SIG-M5 (cell line): ENCODE measurements around the gene NRAP.

ENCODE experiments used
- DNase-seq: peaks from one replicate; lab custom pipeline; 2025; lab: John Stamatoyannopoulos, UW

Gene NRAP

DNA sequence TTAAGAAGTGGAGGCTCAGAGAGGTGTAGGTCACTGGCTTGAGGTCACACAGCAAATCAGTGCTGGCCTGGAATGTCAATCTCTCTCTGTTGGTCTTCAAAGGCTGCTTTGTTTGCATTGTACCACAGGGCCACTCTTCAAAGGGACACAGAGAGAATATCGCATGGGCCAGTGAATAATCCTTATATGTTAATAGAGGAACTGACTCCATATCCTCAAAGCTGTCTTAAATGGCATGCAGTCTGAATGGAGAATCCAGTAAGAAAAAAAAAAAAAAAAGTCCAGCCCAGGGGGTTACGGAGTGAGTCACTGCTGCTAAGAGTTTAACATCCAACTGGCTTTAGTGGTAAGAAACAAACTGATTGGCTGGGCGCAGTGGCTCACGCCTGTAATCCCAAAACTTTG lies 54.1 kb downstream of the NRAP start:
- no peak for DNase-seq

- DNase-seq: no peak
Observed at GRCh38 chr10:113605268-113605978, 58.4 kb downstream of the NRAP start.

- DNase-seq: no peak
Observed at GRCh38 chr10:113604572-113604971, 59.3 kb downstream of the NRAP start.

DNA sequence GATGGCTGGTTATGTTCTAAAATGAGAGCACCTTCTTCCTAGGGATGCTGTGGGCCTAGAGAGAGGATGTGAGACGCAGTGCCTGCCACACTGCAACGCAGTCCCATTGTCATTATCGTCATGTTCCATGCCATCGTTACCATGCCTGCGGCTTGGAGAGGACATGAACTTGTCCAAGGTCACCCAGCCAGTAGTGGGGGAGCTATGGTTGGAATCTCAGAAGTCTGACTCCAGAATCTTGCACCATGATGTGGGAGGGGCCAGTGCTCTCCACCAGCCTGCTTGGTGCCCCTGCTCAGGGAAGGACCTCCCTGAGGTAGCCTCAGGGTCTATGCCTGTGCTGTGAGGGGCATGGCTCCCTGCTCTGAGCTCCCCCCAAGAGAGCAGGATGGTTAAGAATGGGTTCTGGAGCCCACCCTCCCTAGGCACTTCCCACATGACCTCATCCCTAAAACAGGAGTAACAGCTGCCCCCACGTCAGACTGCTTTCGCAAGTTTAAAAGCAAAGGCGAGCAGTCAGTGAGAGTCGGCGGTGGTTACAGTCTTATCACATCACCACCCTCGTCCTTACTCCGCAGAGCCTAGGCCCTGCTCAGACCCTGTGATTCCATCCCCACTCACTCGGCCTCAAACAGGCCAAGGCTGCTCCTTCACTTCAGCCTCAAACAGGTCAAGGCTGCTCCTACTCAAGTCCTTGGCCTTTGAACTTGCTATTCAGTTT lies 60.6 kb downstream of the NRAP start:
- DNase-seq: no peak

DNA sequence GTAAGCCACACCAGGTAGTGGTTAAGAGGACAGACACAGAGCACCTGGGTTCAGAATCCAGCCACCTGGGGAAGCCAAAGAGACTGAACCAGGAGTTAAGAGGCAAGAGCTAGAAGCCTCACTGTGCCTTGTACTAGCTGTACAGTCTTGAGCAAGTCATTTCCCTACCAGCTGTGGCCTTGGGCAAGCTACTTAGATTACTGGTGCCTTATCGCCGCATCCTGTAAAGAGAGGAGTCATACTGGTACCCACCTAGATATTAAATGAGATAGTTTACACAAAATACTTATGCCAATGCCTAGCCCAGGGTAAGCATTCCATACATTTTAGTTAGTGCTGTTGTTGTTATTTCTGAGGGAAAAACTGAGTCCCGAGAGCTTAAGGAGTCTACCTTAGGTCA lies 63.3 kb downstream of the NRAP start:
- DNase-seq: no peak

- DNase-seq: no peak
Observed at GRCh38 chr10:113594652-113595051, 69.2 kb downstream of the NRAP start.

GRCh38 chr10:113592380-113592779 lies 71.5 kb downstream of the NRAP start:
- no peak for DNase-seq

GRCh38 chr10:113590581-113590980 lies 73.3 kb downstream of the NRAP start:
- no peak for DNase-seq

DNA sequence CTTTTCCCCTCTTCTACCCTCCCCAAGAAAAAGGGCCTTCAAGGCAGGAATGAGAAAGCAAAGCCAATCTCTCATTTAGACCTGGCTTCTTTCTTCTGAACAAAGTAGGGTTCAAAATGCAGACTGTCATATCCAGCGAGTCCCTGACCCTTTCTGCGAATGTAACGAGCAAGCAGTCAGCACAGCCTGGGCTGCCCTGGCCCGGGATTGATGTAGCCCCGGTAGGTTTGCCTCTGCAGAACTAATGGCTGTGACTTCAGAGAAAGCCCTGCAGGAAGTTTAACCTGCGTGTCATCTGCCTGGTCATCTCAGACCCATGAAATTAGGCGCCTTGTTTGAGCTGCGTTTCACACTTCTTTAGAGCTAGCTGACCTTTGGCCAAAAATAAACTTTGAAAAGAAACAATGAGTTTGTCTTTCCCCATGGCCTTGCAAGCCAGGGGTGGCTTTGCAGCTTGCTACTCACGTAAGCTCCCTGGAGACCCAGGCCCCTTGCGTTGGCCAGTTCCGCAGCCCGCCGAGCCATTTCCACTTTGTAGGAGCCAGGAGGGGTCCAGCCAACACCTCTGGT lies 74.6 kb downstream of the NRAP start:
- no peak for DNase-seq

- DNase-seq: no peak
Observed at GRCh38 chr10:113585949-113586348, 77.9 kb downstream of the NRAP start.

DNA sequence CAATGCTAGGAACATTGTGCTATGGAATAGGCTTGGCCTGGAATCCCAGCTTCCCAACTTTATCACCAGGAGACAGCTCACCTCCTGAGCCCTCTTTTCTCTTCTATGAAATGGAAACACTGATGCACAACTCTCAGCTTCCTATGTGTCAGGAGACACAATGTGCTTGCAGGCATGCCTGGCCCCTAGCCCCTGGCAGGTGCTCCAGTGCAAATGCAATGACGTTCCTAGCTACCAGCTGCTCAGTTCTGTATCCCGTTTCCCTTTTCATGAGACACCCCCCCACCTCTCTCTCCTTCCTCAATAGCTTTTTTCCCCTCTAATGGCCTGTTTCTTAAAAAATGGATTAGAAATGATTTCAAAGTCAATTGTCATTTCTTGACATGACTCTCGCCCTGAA lies 80.3 kb downstream of the NRAP start:
- no peak for DNase-seq

DNA sequence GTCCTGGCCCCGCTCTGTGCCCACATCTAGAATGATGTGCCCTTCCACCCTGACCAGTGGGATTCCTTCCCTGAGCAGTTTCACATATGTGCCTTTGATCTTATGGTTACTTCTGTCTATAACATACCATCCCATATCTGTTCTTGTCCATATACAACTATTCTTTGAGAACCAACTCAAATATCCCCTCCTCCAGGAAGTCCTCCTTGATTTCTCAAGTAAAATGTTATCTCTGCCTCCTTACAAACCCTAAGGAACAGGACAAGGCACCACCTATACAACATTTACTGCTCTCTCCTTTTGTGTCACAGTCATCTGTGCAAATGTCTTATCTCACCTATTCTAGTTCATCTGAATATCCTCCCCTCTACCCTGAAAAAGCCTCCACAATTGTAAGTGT lies 82.7 kb downstream of the NRAP start:
- DNase-seq: no peak

DNA sequence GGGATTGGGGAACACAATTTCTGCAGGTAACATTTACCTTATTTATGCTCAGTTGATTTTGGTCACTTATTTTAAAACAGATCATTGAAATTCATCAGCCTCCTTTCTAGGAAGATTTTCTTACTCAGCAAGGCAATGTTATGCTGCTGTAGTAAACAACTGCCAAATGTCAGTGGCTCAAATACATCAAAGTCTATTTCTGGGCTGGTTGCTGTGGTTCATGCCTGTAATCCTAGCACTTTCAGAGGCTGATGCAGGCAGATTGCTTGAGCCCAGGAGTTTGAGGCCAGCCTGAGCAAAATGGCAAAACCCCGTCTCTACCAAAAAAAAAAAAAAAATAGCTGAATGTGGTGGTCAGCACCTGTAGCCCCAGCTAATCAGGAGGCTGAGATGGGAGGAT lies 85.1 kb downstream of the NRAP start:
- no peak for DNase-seq

GRCh38 chr10:113576852-113577251 lies 87.0 kb downstream of the NRAP start:
- DNase-seq: no peak

DNA sequence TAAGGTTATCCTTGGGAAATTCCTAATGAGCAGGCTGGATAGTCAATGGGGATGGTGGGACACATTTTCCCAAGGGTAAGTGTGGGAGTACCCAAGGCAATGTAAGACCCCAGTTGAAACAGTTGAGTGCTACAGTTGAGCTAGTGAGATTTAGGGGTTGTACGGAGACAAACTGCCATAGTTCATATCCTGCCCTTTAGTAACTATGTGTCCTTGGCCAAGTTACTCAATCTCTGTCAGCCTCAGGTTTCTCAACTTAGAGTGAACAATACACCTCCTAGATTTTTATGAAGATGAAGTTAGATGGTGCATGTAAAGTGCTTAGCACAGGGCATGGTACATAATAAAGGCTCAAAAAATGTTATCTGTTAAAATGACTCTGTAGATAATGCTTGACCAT lies 90.5 kb downstream of the NRAP start:
- no peak for DNase-seq

- no peak for DNase-seq
Observed at GRCh38 chr10:113572520-113573290, 91.1 kb downstream of the NRAP start.

DNA sequence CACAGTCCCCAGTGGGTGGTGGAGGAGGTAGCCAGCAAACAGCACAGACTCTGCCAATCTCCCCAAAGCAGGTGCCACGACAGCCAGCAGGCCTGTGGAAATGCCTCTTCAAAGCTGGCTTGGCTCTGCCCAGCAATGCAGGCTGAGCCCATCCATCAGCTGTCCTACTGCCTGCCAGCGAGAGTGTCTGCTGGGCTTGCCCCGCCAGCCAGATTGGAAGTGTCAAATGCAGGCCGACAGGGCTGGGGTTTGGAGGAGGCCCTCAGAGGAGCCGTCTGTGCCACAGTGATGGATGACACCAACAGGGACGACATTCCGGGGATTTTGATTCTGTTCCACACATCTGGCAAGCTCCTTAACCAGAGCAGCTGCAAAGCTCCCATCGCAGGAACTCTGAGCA lies 94.3 kb downstream of the NRAP start:
- DNase-seq: no peak

- no peak for DNase-seq
Observed at GRCh38 chr10:113566888-113567287, 97.0 kb downstream of the NRAP start.

DNA sequence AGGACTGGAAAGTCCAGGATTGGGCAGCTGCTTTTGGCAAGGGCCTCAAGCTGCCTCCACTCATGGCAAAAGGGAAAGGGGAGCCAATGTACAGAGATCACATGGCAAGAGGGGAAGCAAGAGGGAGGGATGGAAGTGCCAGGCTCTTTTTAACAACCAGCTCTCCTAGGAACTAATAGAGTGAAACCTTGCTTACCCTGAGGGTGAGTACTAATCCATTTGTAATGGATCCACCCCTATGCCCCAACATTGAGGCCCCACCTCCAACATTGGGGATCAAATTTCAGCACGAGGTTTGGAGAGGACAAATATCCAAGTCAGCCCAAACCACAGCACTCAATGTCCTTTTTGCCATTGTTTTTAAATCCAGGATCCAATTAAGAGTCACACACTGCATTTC lies 98.5 kb downstream of the NRAP start:
- no peak for DNase-seq

- DNase-seq: no peak
Observed at GRCh38 chr10:113563306-113564088, 100.3 kb downstream of the NRAP start.

- DNase-seq: no peak
Observed at GRCh38 chr10:113562704-113563103, 101.1 kb downstream of the NRAP start.

DNA sequence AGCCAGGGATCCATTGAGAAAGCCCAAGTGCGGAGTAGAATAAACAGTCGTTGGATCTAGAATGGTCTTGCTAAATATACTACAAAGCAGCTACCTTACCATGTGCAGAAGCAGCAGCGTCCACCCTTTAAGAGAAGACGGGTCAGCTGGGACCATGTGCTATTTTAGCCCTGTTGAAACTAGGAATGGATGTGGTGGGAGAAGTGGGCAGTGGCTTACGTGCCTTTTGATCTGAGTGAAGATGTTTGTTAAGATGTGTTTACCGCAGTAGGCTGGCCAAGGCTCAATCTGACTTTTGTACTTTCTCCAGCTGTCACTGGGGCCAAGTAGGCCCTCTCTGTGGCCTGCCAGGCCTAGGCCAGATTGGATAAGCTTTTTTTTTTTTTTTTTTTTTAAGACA lies 101.8 kb downstream of the NRAP start:
- DNase-seq: no peak
